GM18867 (cell line): ENCODE data around the gene NTS.

Experiments used
- ATAC-seq: cut with Tn5 transposase; IDR thresholded peaks from one replicate; pipeline ENCODE4 v1.9.1; 2021; ENCODE audit warnings: mild to moderate bottlenecking, moderate library complexity; ENCODE audit not compliant: unreplicated experiment

The NTS gene, protein sequence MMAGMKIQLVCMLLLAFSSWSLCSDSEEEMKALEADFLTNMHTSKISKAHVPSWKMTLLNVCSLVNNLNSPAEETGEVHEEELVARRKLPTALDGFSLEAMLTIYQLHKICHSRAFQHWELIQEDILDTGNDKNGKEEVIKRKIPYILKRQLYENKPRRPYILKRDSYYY

DNA sequence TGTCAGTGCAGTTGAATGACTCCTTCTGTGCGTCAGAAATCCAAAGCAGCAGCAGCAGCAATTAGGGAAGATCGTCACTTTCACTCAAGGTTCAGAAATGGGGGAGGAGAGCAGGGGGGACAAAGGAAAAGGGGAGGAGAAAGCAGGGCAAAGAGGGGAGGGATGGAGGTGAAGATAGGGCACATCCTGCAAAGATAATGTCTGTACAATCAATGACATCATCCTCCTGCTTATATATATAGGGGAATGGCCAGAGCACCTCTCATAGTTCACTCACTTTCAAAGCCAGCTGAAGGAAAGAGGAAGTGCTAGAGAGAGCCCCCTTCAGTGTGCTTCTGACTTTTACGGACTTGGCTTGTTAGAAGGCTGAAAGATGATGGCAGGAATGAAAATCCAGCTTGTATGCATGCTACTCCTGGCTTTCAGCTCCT lies at the start of gene NTS:
NTS (plus strand) TSS at position 265 of the 431 bp plus-strand sequence; CDS start at position 374, 109 bp downstream.
- ATAC-seq, result peak; percentile 70

DNA sequence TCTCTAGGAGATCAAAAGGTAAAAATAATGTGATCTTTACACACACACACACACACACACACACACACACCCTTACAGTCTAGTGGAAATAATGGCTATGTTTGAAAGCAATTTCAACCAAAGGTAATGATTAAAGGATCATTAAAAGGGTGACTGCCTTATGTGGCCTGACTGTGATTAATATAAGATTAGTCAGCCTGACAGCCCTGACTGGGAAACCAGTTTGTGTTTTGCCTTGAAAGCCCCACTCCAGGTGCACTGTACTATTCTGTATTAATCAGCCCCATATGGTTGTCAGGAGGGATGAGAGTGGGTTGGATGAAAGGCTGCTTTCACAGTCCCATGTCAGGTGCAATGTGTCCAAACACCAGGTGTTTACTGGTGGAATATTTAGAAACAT lies 48.3 kb upstream of the NTS start:
- ATAC-seq, result no peak

DNA sequence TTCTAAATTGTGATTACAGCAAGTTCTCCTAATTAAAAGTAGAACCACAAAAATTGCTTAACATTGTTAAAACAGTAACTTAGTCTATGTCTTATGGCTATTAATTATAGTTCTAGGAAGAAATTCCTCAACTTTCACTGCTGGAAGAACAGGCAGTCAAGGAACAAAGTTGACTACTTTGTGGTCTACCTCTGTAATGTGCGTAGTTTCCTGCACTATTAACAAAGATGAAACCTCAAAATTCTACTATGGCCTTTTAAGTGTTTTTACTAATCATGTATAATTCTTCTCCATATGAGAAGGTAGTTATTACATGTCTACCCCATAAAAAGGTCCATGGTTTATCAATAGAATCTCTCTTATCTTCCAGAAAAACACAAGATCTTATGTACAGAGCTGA lies 45.5 kb upstream of the NTS start:
- no peak for ATAC-seq

DNA sequence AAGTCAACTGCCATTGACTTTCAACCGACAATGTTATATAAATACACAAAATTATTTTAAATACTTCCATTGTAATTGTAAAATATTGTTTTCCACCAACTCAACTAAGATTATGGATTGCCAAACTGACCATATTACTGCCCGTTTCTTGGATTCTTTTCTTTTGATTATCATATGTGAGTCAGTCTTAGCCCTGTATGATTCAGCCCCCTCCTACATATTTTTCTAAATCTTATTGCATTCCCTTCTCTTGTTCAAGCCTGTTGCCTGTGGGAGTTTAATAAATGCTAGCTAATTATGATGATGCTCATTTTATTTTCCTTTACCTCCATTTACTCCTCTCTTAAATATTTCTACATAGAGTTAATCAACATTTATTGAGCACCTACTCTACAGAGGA lies 44.7 kb upstream of the NTS start:
- ATAC-seq, result no peak

DNA sequence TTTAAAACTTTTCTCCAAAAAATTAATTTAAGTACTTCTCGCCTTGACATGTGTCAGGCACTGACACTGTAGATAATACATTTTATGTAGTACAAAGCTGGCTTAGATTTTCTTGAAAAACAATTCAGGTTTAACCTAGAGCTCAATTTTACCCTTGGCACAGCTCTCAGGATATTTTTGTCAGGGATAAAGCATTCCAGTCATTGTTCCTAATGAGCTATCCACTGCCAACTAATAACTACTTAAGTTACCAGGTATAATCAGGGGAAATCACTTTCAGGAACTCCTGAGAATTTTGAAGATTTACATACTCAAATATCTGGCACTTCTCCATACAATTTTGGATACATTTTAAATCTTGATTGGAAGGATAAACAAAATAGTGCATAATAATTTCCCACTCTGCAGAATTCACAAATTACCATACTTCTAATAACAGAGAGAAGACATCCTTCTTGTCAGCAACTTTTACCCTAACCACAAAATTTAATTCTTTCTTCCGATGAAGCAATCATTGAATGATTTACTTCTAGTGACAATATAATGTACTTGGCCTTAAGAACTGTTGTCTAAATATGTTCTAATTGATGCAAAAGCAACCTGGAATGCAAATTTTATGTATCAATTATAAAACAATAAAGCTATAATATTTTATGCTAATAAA lies 42.6 kb upstream of the NTS start:
- ATAC-seq, result no peak

DNA sequence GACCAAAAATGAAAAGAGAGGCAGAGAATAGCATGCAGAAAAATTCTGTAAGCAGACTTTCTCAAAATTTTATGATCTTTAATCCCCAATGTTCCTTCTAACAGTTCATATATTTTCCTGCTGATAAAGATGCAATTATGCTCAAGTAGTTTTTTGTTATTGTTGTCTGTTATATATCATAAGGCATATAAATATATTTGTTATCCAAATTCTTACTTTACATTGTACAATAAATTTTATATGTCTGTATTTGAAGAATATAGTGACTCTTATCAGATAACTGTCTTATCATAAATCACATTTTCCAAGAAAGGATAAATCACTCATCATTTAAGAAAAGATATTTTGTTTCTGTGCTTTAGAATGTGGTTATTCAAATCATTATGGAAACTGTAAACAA lies 40.5 kb upstream of the NTS start:
- no peak for ATAC-seq

DNA sequence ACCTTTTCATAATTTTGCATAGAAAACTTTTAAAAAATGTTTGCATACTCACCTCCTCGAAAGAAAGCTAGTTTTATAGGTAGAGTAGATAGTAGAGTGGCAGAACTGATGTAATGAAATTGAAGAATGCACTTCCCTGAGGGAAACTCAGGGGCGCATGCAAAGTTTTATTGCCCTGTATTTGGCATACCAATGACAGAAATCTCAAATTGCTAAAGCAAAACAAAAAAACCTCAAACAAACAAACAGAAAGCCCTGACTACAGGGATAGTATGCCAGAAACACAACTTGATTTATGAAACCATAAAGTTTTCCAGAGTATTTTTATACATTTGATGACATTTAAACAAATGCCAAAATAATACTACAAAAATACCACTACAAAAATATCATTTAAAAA lies 39.7 kb upstream of the NTS start:
- ATAC-seq, result no peak

DNA sequence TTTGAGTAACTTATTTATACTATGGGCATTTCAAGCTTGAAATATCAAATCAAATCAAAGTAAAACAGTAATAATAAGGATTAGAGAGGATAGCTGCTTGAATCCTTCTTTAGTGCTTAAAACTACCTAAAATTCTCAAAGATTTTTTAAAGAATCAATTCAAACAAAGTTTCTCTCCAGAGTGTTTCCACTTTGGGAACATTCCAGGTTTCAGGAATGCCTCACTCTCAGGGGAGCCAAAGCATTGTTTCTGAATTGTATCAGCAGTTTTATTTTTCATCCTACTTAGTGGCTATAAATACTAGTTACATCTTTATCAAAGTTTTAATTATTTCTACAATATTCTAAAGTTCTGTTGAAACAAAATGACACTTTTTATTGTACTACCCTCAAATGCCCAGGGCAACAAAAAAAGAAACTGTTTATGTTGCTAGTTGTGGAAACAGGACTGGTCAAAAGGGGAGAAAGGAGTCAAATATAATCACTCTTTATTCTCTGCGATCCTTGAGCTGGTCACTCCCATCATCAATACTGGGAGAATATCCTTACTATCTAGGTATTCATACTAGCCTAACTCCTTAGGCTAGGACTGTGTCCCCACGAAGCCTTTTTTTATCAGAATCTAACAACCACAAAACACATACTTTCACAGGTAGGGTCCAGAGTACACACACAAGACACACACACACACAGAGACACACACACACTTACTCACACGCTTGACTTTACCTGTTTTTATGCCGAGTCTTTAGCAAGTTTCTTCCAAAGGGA lies 38.5 kb upstream of the NTS start:
- ATAC-seq, result no peak

DNA sequence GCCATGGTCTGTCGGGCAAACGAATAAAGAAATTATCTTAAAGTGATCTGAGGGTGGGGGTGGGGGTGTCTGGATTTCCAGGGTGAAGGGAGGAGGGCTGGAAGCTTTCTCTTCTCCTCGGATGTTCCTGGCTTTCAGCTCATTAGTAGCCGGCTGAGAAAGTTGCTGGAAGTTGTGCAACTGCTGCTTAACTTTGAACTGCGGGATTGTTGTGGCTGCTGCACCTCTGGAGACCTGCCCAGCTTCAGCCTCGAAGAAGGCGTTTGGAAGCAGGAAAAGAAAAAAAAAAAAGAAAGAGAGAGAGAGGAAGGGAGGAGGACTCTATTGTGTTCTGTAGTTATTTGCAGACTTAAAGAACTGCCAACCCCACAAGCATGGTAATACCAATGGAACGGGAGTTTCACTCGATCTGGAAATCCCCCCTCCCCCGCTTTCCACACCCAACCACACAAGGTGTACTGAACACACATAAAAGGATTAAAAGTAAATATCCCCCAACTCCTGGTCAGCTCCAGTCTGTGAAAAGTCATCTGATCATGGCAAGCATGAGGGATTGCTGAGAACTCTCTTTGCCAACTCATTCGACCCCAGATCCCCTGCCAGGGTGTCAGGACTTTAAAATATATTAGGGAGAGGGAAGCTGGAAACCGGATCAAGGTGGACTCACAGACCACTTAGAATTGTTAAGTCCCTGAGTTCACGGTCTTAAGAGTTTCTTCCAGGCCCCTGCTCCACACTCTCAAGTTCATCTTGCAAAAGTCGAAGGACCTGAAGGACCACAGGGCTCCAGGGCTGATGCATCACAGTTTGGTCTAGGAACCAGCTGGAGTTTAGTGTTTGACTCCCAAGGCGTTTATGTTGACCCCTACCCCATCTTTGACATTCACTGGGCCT lies 37.7 kb upstream of the NTS start, which contains the start of gene RASSF9:
RASSF9 (minus strand) TSS at position 213 of the 894 bp plus-strand sequence; CDS start at position 5, 208 bp downstream.
- no peak for ATAC-seq

DNA sequence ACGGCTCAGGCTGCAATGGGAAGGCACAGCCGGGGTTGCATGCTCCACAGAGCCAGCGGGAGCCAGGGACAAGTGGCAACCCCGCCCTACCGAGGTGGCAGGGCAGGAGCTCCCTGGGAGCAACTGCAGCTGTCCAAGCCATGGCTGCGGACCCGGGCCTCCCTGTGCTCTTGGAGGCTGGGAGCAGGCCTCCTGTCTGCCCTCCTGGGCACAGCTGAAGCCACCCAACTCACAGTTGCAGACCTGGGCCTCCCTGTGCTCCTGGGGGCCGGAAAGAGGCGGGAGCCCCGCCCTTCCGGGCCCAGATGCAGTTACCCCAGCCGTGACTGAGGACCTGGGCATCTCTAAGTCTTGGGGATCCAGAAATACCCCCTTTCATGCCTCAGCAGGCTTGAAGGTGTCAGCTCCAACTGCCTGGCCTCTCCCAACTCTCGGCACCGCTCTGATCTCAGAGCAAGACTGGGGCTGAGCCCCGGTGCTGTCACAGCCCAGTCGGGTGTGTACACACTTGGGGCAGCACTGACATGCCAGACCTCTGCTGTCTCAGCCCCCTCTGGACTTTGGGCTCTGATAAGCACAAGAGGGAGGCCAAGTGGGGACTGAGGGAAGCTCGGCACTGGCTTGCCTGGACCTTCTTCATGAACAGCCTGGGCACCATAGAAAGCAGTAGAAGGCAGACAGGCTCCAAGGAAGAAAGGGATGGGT lies 30.3 kb upstream of the NTS start:
- no peak for ATAC-seq

DNA sequence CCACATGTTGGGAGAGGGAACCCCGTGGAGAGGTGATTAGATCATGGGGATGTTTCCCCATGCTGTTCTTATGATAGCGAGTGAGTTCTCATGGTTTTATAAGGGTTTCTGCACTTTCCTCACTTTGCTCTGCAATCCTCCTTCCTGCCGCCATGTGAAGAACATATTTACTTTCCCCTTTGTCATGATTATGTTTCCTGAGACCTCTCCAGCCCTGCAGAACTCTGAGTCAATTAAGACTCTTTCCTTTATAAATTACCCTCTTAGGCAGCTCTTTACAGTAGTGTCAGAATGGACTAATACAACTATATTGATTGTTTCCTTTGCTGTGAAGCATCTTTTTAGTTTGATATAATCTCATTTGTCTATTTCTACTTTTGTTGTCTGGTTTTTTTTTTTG lies 24.8 kb upstream of the NTS start:
- no peak for ATAC-seq

DNA sequence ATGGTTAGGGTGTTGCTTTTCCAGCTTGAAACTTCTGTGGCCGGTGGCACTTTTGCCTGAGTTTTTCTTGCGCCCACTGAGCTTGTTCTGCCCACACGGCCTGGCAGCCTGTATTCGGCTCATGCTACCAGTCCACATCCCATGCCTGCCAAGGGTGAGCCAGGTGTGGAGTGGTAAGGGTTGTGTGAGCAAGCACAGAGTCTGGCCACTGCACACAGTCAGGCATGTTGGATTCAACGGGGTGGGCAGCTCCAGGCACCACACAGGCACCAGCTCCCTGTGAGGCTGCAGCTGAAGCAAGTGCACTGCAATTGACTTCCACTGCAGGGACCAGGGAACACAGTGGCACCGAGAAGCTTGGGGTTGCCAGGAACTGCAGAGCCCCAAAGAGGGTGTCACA lies 18.8 kb upstream of the NTS start:
- no peak for ATAC-seq

DNA sequence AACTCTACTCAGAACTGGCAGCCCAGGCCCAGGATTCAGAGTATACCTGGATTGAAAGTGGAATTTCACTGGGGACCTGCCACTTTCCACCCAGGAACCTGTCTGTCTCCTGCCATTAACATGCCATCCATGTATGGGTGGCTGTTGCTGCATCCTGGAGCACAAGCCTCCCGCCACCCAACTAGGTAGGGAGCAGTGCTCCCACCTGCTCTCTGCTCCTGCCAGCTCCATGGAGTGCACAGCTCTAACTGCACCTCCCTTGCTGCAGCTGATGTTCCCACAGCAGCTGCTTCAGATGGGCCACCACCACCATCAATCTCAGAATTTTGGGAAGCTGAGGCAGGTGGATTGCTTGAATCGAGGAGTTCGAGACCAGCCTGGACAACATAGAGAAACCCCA lies 17.1 kb upstream of the NTS start:
- ATAC-seq, result no peak

DNA sequence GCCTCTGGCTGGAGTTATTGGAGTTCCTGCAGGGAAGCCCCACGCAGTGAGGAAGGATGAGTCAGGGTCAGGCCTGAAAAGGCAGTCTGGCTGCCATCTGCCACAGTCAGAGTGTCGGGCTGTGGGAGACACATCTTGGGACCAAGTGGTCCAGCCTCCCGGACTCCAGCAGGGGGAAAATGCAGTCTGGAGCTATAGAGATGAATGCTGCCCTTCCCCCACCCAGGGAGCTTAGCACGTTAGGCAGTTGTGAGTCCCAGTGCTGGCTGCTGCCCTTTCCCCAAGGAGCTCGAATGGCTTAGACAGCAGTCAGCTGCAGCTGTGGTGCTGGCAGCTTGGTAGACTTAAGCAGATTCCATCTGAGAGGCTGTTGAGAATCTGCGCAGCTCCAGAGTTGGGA lies 8.2 kb upstream of the NTS start:
- no peak for ATAC-seq

DNA sequence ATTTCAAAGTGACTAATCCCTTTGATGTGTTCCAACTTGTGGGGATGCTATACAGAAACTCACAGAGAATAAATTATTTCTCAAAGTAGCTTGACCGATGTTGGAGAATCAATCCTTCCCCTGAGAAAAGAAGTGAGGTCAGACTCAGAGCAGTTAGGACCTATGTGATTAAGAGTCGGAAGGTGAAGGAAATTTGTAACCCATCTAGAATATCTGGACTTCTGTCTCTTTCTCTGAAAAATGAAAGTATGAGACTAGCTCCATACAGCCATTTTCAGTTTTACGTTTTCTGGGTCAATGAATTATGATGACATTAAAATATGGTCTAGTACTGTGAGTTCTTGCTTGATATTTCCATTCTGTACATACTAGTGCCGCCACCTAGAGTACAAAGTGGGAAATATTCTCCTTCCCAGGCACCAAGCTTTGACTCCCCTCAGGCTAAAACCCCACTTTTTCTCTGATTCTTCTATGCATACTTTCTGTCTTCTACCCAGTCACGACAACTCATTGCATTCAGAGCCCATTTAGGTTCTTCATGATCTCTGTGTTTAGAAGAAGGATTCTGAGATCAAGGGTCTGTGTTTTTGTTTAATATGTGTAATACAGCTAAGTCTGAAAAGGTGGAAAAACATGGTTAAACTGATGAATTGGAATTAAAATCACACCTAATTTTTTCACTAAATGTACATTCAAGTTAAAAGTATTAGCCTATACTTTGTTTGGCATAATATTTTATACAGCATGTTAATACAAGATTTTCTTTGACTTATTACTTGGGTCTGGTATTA lies 6.9 kb upstream of the NTS start:
- ATAC-seq, result peak; percentile 97

DNA sequence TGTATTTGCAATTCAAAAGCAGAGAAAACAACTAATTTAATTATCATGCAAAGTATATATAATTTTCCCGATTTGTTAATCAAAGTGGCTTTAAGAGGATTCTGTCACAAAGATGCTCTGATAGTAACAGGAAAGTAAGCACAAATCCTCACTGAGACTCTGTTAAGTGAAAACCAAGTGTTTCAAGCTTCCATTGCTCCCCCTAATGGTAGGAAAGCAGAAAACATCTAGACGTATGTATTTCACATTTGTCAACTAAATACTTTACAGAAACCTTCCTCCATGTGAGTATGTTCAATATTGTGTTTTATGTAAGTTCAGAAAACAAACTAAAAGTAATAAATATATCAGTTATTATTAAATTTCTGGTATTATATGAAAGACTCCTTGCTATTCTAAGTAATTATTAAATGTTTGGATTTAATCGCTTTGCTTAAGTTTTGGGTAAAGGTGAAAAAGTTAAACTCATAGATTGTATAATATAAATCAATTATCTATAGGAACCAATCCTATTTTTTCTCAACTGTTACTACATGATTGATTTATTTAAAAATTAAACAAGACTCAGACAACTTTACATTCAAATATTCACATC lies 1.5 kb upstream of the NTS start:
- ATAC-seq, result peak; percentile 80

DNA sequence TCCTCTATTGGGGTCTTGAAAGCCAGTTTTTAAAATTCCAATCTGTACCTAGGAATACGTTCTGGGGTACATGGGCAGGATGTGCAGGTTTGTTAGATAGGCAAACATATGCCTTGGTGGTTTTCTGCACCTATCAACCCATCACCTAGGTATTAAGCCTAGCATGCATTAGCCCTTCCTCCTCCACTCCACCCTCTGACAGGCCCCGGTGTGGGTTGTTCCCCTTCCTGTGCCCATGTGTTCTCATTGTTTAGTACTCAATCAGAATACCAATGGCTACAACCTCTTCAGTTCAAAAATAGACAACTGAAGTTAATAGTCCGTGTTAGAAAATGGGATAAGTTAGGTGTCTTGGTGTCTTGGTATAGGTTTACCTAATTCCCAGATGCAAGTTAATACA lies 3.4 kb downstream of the NTS start:
- no peak for ATAC-seq

DNA sequence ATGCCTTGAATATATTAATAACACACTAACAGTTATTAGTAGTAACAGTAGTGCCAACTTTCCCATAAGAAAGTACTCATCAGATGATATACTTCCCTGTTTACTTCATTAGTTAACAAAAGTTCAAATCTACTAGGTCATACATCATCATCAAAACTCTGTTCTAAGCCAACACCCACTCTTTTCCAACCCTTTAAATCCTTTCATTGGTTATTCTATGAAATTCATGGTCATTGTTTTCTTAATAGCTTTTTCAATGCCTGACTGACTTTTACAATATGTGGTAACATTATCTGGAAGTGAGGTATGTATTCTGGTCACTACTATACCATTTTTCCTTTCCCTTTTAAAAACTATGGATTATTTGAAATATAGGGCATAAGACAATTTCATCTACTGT lies 9.7 kb downstream of the NTS start:
- ATAC-seq, result no peak

DNA sequence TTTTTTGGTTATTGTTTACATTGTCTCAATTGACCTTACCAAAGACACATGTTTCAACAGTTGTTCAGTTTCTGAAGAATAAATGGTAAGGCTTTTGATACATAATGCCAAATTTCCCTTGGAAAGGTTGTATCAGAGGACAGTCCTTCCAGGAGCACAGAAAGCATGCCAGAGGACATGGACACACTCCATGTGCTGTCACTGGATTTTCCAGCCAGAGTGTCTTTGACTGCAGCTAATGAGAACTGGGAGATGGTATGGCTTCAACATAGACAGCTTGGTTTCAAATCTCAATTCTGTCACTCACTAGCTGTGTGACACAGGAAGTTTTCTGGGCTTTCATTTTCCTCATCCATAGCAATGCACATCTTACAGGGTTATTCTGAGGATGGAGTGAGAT lies 20.6 kb downstream of the NTS start:
- no peak for ATAC-seq
